Trophoblast cell (in vitro differentiated cells and primary cell): ENCODE results near the gene GRAMD1C.

Experiments
- DNase-seq, 2 donors: peaks; one replicate each; pipeline ENCODE4 v3.0.0-alpha.2; 2016
- H2AFZ ChIP-seq: 2 replicates; pipeline ENCODE4 v1.6.1; 2013; ENCODE audit warnings: low read length, moderate library complexity, mild to moderate bottlenecking; ENCODE audit not compliant: insufficient read depth, poor library complexity
- H2AK5ac ChIP-seq: 2 replicates; pipeline ENCODE4 v1.6.1; 2013; ENCODE audit warnings: mild to moderate bottlenecking, low read length
- H2BK120ac ChIP-seq: 2 replicates; pipeline ENCODE4 v1.6.1; 2013; ENCODE audit warnings: low read length, mild to moderate bottlenecking, moderate library complexity; ENCODE audit not compliant: insufficient read depth, poor library complexity
- H2BK12ac ChIP-seq: 2 replicates; pipeline ENCODE4 v1.6.1; 2013; ENCODE audit warnings: mild to moderate bottlenecking, low read length, moderate library complexity
- H2BK5ac ChIP-seq: 2 replicates; pipeline ENCODE4 v1.6.1; 2013; ENCODE audit warnings: low read length, low read depth, moderate library complexity, mild to moderate bottlenecking; ENCODE audit not compliant: poor library complexity
- H3K14ac ChIP-seq: 2 replicates; pipeline ENCODE4 v1.6.1; 2013; ENCODE audit warnings: mild to moderate bottlenecking, low read length
- H3K18ac ChIP-seq: 2 replicates; pipeline ENCODE4 v1.6.1; 2013; ENCODE audit warnings: mild to moderate bottlenecking, low read length
- H3K23ac ChIP-seq: 2 replicates; pipeline ENCODE4 v1.6.1; 2013; ENCODE audit warnings: low read length
- H3K27ac ChIP-seq: 2 replicates; pipeline ENCODE4 v1.5.1; 2013; ENCODE audit warnings: low read depth, mild to moderate bottlenecking, inconsistent platforms, low read length, moderate library complexity
- H3K27me3 ChIP-seq: 2 replicates; pipeline ENCODE4 v1.6.1; 2013; ENCODE audit warnings: inconsistent platforms, mild to moderate bottlenecking, low read length, moderate library complexity; ENCODE audit not compliant: insufficient read depth
- H3K36me3 ChIP-seq, 2 experiments: 1 replicate in 1 of 2; 2 replicates in 1 of 2; pipeline ENCODE4 v1.6.1; 2013; ENCODE audit warnings: low read length in 2 of 2, mild to moderate bottlenecking in 2 of 2, moderate library complexity in 1 of 2; ENCODE audit not compliant: insufficient read depth in 2 of 2, control insufficient read depth in 1 of 2
- H3K4ac ChIP-seq: 2 replicates; pipeline ENCODE4 v1.6.1; 2013; ENCODE audit warnings: low read depth, mild to moderate bottlenecking, low read length, moderate library complexity
- H3K4me1 ChIP-seq, 2 experiments: 1 replicate in 1 of 2; 2 replicates in 1 of 2; pipeline ENCODE4 v1.6.1; 2013; ENCODE audit warnings: low read length in 2 of 2, mild to moderate bottlenecking in 2 of 2, moderate library complexity in 1 of 2; ENCODE audit not compliant: insufficient read depth in 2 of 2, control insufficient read depth in 1 of 2
- H3K4me2 ChIP-seq: 2 replicates; pipeline ENCODE4 v1.6.1; 2013; ENCODE audit warnings: inconsistent platforms, mild to moderate bottlenecking, low read length, moderate library complexity
- H3K4me3 ChIP-seq: 2 replicates; pipeline ENCODE4 v1.5.1; 2013; ENCODE audit warnings: mild to moderate bottlenecking, low read depth, low read length, inconsistent platforms
- H3K79me1 ChIP-seq: one replicate; pipeline ENCODE4 v1.6.1; 2013; ENCODE audit warnings: low read length
- H3K79me2 ChIP-seq: 2 replicates; pipeline ENCODE4 v1.6.1; 2013; ENCODE audit warnings: low read length, mild to moderate bottlenecking; ENCODE audit not compliant: control insufficient read depth, insufficient read depth, poor library complexity
- H3K9ac ChIP-seq: 2 replicates; pipeline ENCODE4 v1.6.1; 2013; ENCODE audit warnings: mild to moderate bottlenecking, low read length
- H3K9me3 ChIP-seq: 2 replicates; pipeline ENCODE4 v1.6.1; 2013; ENCODE audit warnings: low read depth, mild to moderate bottlenecking, control low read depth, inconsistent platforms, low read length; ENCODE audit not compliant: insufficient read depth
- H4K12ac ChIP-seq: 2 replicates; pipeline ENCODE4 v1.6.1; 2013; ENCODE audit warnings: low read depth, mild to moderate bottlenecking, low read length, moderate library complexity
- H4K8ac ChIP-seq: 2 replicates; pipeline ENCODE4 v1.6.1; 2013; ENCODE audit warnings: low read depth, mild to moderate bottlenecking, low read length, moderate library complexity
- H4K91ac ChIP-seq: one replicate; pipeline ENCODE4 v1.6.1; 2013; ENCODE audit warnings: low read depth, mild to moderate bottlenecking, low read length, moderate library complexity
- WGBS: extraction: QIAGEN DNeasy Blood & Tissue Kit; methylation state at CpG from one replicate; pipeline ENCODE4 v1.1.7; 2013; ENCODE audit warnings: missing lambda C conversion rate; ENCODE audit not compliant: insufficient read length, insufficient coverage; ENCODE audit errors: extremely low coverage; 5-methylcytosine and 5-hydroxymethylcytosine counted together

Gene GRAMD1C

GRCh38 chr3:113873293-113873692 is 34.7 kb downstream of the GRAMD1C start:
- H3K4ac ChIP-seq, result no peak overlapping the region
- no peak overlapping the region for H2BK12ac ChIP-seq
- no peak for DNase-seq
- H3K4me3 ChIP-seq, result no peak overlapping the region
- H3K4me2 ChIP-seq, result no peak overlapping the region
- H2BK5ac ChIP-seq, result no peak overlapping the region
- no peaks in the 10 kb centered on the region for H3K4me1 ChIP-seq
- no peak overlapping the region for H3K23ac ChIP-seq
- no peak overlapping the region for H4K12ac ChIP-seq
- no CpG with 5 or more reads among the region's 6 CpGs for WGBS
- H3K9me3 ChIP-seq, result no peaks in the 10 kb centered on the region
- H3K79me2 ChIP-seq, result no peaks in the 10 kb centered on the region
- H3K36me3 ChIP-seq, result no peaks in the 10 kb centered on the region
- no peaks in the 10 kb centered on the region for H3K27me3 ChIP-seq
- H3K27ac ChIP-seq, result no peak overlapping the region
- H2BK120ac ChIP-seq, result no peak overlapping the region
- H4K8ac ChIP-seq, result no peak overlapping the region
- no peak overlapping the region for H2AK5ac ChIP-seq
- H4K91ac ChIP-seq, result no peak overlapping the region
- H3K18ac ChIP-seq, result no peak overlapping the region
- H2AFZ ChIP-seq, result no peak overlapping the region
- H3K79me1 ChIP-seq, result no peaks in the 10 kb centered on the region
- no peak overlapping the region for H3K9ac ChIP-seq
- no peak overlapping the region for H3K14ac ChIP-seq

DNA sequence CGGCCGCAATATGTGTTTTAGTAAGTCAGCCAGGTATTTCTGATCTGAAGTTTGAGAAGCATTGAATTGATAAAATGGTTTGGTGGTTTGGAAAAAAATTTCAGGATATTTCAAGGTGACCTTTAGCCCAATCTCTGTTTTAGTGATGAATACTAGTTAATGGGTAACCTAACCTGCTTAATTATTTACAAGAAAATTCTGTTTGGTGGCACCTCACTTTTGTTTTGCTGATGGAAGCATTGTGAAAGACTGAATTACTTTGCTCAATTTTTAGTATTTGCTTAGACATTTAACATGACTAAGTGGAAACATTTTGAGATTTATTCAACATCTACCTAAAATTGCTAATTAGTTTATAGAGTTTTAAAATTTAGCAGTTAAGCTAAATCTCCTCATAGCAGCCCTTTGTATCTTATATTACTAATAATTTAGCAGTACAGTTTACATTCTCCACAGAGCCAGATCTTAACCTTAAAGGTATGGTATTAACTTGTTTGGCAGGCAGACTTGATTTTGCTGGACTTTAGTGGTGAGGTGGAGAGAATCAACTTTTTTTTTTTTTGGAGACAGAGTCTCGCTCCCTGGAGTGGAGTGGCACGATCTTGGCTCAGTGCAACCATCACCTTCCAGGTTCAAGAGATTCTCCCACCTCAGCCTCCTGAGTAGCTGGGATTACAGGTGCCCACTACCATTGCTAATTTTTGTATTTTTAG is 35.4 kb downstream of the GRAMD1C start:
- H3K23ac ChIP-seq, result no peak overlapping the region
- no peak for DNase-seq
- H3K27ac ChIP-seq, result no peak overlapping the region
- H3K4me2 ChIP-seq, result no peak overlapping the region
- no peak overlapping the region for H2AK5ac ChIP-seq
- H3K4me3 ChIP-seq, result no peak overlapping the region
- no peak overlapping the region for H2BK120ac ChIP-seq
- no peak overlapping the region for H2BK5ac ChIP-seq
- no peak overlapping the region for H4K91ac ChIP-seq
- no peaks in the 10 kb centered on the region for H3K79me2 ChIP-seq
- H4K8ac ChIP-seq, result no peak overlapping the region
- no peak overlapping the region for H3K9ac ChIP-seq
- no CpG with 5 or more reads among the region's 4 CpGs for WGBS
- H3K36me3 ChIP-seq, result no peaks in the 10 kb centered on the region
- no peak overlapping the region for H2AFZ ChIP-seq
- H4K12ac ChIP-seq, result no peak overlapping the region
- H3K14ac ChIP-seq, result no peak overlapping the region
- no peaks in the 10 kb centered on the region for H3K79me1 ChIP-seq
- no peak overlapping the region for H3K18ac ChIP-seq
- H2BK12ac ChIP-seq, result no peak overlapping the region
- H3K27me3 ChIP-seq, result no peaks in the 10 kb centered on the region
- H3K4me1 ChIP-seq, result no peaks in the 10 kb centered on the region
- no peaks in the 10 kb centered on the region for H3K9me3 ChIP-seq
- H3K4ac ChIP-seq, result no peak overlapping the region

DNA sequence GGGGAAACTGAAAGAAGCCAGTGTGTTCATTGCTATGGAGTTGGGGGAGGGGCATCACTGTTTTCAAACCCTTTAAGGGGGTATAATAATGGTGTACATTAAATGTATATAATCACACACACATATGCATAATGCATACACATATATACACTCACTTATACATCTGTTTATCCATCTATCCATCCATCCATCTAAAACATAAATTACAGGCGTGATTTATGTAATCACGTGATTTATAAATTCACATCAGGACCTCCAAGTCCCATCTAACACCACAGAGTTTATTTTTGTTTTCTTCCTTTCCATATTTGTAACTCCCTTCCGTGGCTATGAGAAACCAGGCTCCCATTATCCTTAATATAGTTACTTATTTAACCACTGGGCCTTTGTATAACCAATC is 39.8 kb downstream of the GRAMD1C start:
- Histone ChIP-seq H3K9me3 (no peaks in the 10 kb centered on the region), H3K23ac (no peak overlapping the region), H2BK120ac (no peak overlapping the region), H3K4me1 (no peaks in the 10 kb centered on the region), H4K91ac (no peak overlapping the region), H3K79me1 (no peaks in the 10 kb centered on the region), H3K9ac (no peak overlapping the region), H2AFZ (no peak overlapping the region), H2AK5ac (no peak overlapping the region), H3K36me3 (no peaks in the 10 kb centered on the region), H3K4me3 (no peak overlapping the region), H3K79me2 (no peaks in the 10 kb centered on the region), H3K4me2 (no peak overlapping the region), H3K14ac (no peak overlapping the region), H3K18ac (no peak overlapping the region), H3K27ac (no peak overlapping the region), H4K12ac (no peak overlapping the region), H3K4ac (no peak overlapping the region), H4K8ac (no peak overlapping the region), H3K27me3 (no peaks in the 10 kb centered on the region), H2BK12ac (no peak overlapping the region), H2BK5ac (no peak overlapping the region)
- WGBS, result no CpG with 5 or more reads among the region's 3 CpGs
- no peak for DNase-seq

DNA sequence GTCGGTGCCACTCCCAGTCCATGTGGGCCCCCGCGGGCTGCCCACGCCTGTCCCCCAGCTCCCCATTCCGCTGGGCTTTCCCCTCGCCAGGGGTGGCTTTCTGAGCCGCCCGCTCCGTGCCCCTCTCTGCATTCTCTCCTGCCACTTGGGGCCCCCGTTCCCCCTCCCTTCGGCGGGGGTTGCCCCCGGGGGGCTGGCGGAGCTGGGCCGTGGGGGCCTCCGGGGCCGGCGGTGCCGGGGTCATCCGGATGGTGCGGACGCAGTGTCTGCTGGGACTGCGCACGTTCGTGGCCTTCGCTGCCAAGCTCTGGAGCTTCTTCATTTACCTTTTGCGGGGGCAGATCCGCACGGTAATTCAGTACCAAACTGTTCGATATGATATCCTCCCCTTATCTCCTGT is 46.5 kb downstream of the GRAMD1C start:
- H3K27ac ChIP-seq, result no peak overlapping the region
- no peak overlapping the region for H2BK12ac ChIP-seq
- H4K12ac ChIP-seq, result no peak overlapping the region
- H2AFZ ChIP-seq, result no peak overlapping the region
- H3K27me3 ChIP-seq, result no peaks in the 10 kb centered on the region
- H3K9me3 ChIP-seq, result no peaks in the 10 kb centered on the region
- no peak overlapping the region for H3K4me2 ChIP-seq
- no peak overlapping the region for H3K14ac ChIP-seq
- H2AK5ac ChIP-seq, result no peak overlapping the region
- no peak overlapping the region for H4K8ac ChIP-seq
- no peak overlapping the region for H3K18ac ChIP-seq
- no peak overlapping the region for H3K23ac ChIP-seq
- no peaks in the 10 kb centered on the region for H3K4me1 ChIP-seq
- no CpG with 5 or more reads among the region's 30 CpGs for WGBS
- H3K79me2 ChIP-seq, result no peaks in the 10 kb centered on the region
- no peaks in the 10 kb centered on the region for H3K36me3 ChIP-seq
- H3K9ac ChIP-seq, result no peak overlapping the region
- H3K79me1 ChIP-seq, result no peaks in the 10 kb centered on the region
- H2BK120ac ChIP-seq, result no peak overlapping the region
- no peak overlapping the region for H2BK5ac ChIP-seq
- no peak overlapping the region for H3K4ac ChIP-seq
- H3K4me3 ChIP-seq, result no peak overlapping the region
- DNase-seq, result no peak
- H4K91ac ChIP-seq, result no peak overlapping the region
